Fibroblast of lung (primary cell): ENCODE measurements around the gene SLC16A4. TPM values are rescaled to one million over a fixed set of nuclear protein-coding genes. Genes with fewer than 3 reads are reported as not detected.

ENCODE experiments used
- DNase-seq, 2 donors: peaks; one replicate each; pipeline versions ENCODE4 v3.0.0 to v3.0.0-alpha.2; 2010; ENCODE audit warnings: low read depth in 2 of 2
- H2AFZ ChIP-seq: 2 replicates; pipeline ENCODE4 v1.5.1; 2012; ENCODE audit warnings: low read length, control low read depth, inconsistent platforms
- H3K27ac ChIP-seq: 2 replicates; pipeline ENCODE4 v1.5.1; 2011; ENCODE audit warnings: low read length, control low read depth; ENCODE audit not compliant: insufficient read depth
- H3K27me3 ChIP-seq: 2 replicates; pipeline ENCODE4 v1.5.1; 2011; ENCODE audit warnings: mild to moderate bottlenecking, low read length; ENCODE audit not compliant: control insufficient read depth, insufficient read depth
- H3K36me3 ChIP-seq: 2 replicates; pipeline ENCODE4 v1.5.1; 2011; ENCODE audit warnings: low read length; ENCODE audit not compliant: control insufficient read depth, insufficient read depth
- H3K4me1 ChIP-seq: 2 replicates; pipeline ENCODE4 v1.5.1; 2011; ENCODE audit warnings: low read length; ENCODE audit not compliant: control insufficient read depth, insufficient read depth; ENCODE audit errors: extremely low read depth
- H3K4me2 ChIP-seq: 2 replicates; pipeline ENCODE4 v1.5.1; 2011; ENCODE audit warnings: low read length, control low read depth; ENCODE audit not compliant: insufficient read depth; ENCODE audit errors: extremely low read depth
- H3K4me3 ChIP-seq, 4 experiments: fragments of 200-600 bp in 1 of 4; sonication (generic) in 1 of 4; replicated peaks in 1 of 4; 2 replicates each; pipeline ENCODE4 v1.5.1; 2011 to 2016; ENCODE audit warnings: low read length in 4 of 4, low read depth in 3 of 4, mild to moderate bottlenecking in 3 of 4, control low read depth in 2 of 4, inconsistent platforms in 1 of 4, mixed read lengths in 1 of 4; ENCODE audit not compliant: insufficient read depth in 1 of 4; ENCODE audit errors: control extremely low read depth in 1 of 4
- H3K79me2 ChIP-seq: 2 replicates; pipeline ENCODE4 v1.5.1; 2012; ENCODE audit warnings: mild to moderate bottlenecking, low read length, inconsistent platforms; ENCODE audit not compliant: control insufficient read depth, insufficient read depth
- H3K9ac ChIP-seq: 2 replicates; pipeline ENCODE4 v1.5.1; 2011; ENCODE audit warnings: mild to moderate bottlenecking, low read length, control low read depth; ENCODE audit not compliant: insufficient read depth
- H3K9me3 ChIP-seq: 2 replicates; pipeline ENCODE4 v1.5.1; 2012; ENCODE audit warnings: low read depth, low read length; ENCODE audit not compliant: control insufficient read depth, insufficient read depth
- H4K20me1 ChIP-seq: 2 replicates; pipeline ENCODE4 v1.5.1; 2011; ENCODE audit warnings: low read length; ENCODE audit not compliant: control insufficient read depth, insufficient read depth; ENCODE audit errors: extremely low read depth
- CTCF ChIP-seq, 2 donors: IDR thresholded peaks in 1 of 2; conservative IDR thresholded peaks in 1 of 2; 1 replicate in 1 of 2; 2 replicates in 1 of 2; pipeline ENCODE4 v1.5.1; 2011 to 2012; ENCODE audit warnings: low read length in 2 of 2, control low read depth in 1 of 2, inconsistent platforms in 1 of 2, low read depth in 1 of 2, mild to moderate bottlenecking in 1 of 2
- EZH2 ChIP-seq: IDR thresholded peaks from 2 replicates; pipeline ENCODE4 v1.5.1; 2012; ENCODE audit warnings: low read length, control low read depth, mild to moderate bottlenecking; ENCODE audit errors: missing control alignments
- polyA plus RNA-seq, 2 donors: library from polyadenylated mRNA; depleted of rRNA in 1 of 2; stranded (reverse) in 1 of 2; unstranded in 1 of 2; fragments of >200 nt; gene quantifications; 2 replicates each; pipeline ENCODE4 v1.2.1, GENCODE V29; 2011 to 2012; ENCODE audit warnings: missing spikeins in 1 of 2
- total RNA-seq: library from RNA; depleted of rRNA; stranded (reverse); fragments of >200 nt; gene quantifications from 2 replicates; pipeline ENCODE4 v1.2.1, GENCODE V29; 2014

The SLC16A4 gene
- total and polyA plus RNA-seq, 2 donors (not counting 1 experiment from before 2014, with no cell fraction given): 64.4 to 91.9 TPM

- Histone ChIP-seq H3K4me3 (no peak overlapping the region), H3K9me3 (no peaks in the 10 kb centered on the region), H3K27ac (no peak overlapping the region), H3K4me2 (no peak overlapping the region), H3K36me3 (no peaks in the 10 kb centered on the region), H3K27me3 (no peaks in the 10 kb centered on the region), H3K4me1 (no peaks in the 10 kb centered on the region), H4K20me1 (no peaks in the 10 kb centered on the region), H2AFZ (no peak overlapping the region), H3K9ac (no peak overlapping the region), H3K79me2 (peaks cover 42% of the 10 kb centered on the region)
- DNase-seq: no peak
- TF ChIP-seq CTCF (conservative IDR thresholded peaks at IDR 0.05 in 1 of 2, IDR thresholded peaks at IDR 0.05 in 1 of 2; ENCODE audit: low read depth in 1 of 2, low read length in 2 of 2) (no peak), EZH2 (no peak)
These were observed 35.5 kb downstream of the SLC16A4 start for GRCh38 chr1:110355321-110355720.

- H4K20me1 ChIP-seq: peaks cover 2% of the 10 kb centered on the region
- H3K9ac ChIP-seq: no peak overlapping the region
- H3K9me3 ChIP-seq: no peaks in the 10 kb centered on the region
- peaks cover 5% of the 10 kb centered on the region for H3K36me3 ChIP-seq
- no peak overlapping the region for H2AFZ ChIP-seq
- H3K4me1 ChIP-seq: peaks cover 12% of the 10 kb centered on the region
- no peak overlapping the region for H3K27ac ChIP-seq
- peak in 1 of 2 donors; percentile 3 for DNase-seq
- no peak overlapping the region for H3K4me3 ChIP-seq
- TF ChIP-seq EZH2 (no peak), CTCF (conservative IDR thresholded peaks at IDR 0.05 in 1 of 2, IDR thresholded peaks at IDR 0.05 in 1 of 2; ENCODE audit: low read depth in 1 of 2, low read length in 2 of 2) (no peak)
- no peaks in the 10 kb centered on the region for H3K27me3 ChIP-seq
- peaks cover 79% of the 10 kb centered on the region for H3K79me2 ChIP-seq
- no peak overlapping the region for H3K4me2 ChIP-seq
These were observed 40.5 kb downstream of the SLC16A4 start for GRCh38 chr1:110350360-110350759.

- Histone ChIP-seq H3K4me3 (peak overlapping the region in 1 of 4 experiments; percentile 6), H3K4me1 (peaks cover 12% of the 10 kb centered on the region), H3K4me2 (peak overlapping the region; percentile 29), H2AFZ (no peak overlapping the region), H3K9ac (no peak overlapping the region), H4K20me1 (peaks cover 2% of the 10 kb centered on the region), H3K79me2 (peaks cover 89% of the 10 kb centered on the region), H3K27me3 (no peaks in the 10 kb centered on the region), H3K36me3 (peaks cover 5% of the 10 kb centered on the region), H3K27ac (peak overlapping the region; percentile 16), H3K9me3 (no peaks in the 10 kb centered on the region)
- TF ChIP-seq CTCF (conservative IDR thresholded peaks at IDR 0.05 in 1 of 2, IDR thresholded peaks at IDR 0.05 in 1 of 2; ENCODE audit: low read depth in 1 of 2, low read length in 2 of 2) (no peak), EZH2 (no peak)
- peak in 1 of 2 donors; percentile 13 for DNase-seq
These were observed 42.1 kb downstream of the SLC16A4 start for GRCh38 chr1:110348771-110349170.
